ENCODE results near the gene RARA. TPM values are rescaled to one million over a fixed set of nuclear protein-coding genes. Genes with fewer than 3 reads are reported as not detected.

Gene RARA
- total RNA-seq, 1 experiment from 2014 or later = 8.9 TPM

DNA sequence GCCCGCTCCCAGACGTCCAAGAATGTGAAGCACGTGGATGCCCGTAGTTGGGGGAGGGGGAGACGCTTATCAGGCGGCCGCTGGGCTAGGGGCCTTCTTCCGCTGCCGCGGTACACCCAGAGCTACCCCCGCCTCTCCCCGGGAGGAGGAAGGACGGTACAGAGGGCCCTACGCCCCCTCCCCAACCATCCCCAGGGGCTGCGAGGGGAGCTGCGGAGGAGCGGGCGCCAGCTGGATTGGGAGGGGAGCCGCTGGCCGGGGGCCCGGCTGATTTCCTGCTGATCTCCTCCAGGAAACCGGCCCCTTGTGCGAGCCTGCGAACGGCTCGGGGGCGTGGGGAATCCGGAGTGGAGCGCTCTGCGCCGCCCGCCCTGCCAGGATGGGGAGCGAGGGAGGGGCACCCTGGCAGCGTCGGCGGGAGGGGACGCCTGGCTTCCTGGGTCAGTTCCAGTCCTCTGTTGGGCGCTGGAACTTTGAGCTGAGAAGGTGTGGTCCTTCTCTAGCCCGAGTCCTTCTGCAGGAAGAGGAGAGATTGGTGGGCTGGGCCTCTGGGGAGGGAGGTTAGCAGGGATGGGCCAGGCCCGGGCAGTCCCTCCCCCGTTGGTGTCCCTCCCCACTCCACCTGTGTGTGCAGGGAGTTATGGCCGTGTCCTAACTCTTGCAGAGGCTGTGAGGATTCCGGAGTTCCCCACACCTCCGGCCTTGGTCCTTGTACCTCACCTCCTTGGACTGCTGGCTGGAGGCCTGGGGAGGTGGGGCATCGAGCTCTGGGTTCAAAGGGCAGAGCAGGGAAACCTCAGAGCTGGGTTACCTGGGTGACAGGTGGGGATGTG is 36.4 kb downstream of the RARA start:
- H3K36me3 ChIP-seq = peaks cover 36% of the 10 kb centered on the region
- H3K9me3 ChIP-seq = no peaks in the 10 kb centered on the region
- no peak overlapping the region for H3K4me3 ChIP-seq
- H3K27me3 ChIP-seq = no peaks in the 10 kb centered on the region
- peak; percentile 69 for DNase-seq

- Histone ChIP-seq H3K4me3 (no peak overlapping the region), H3K9me3 (no peaks in the 10 kb centered on the region), H3K27me3 (no peaks in the 10 kb centered on the region), H3K36me3 (peaks cover 28% of the 10 kb centered on the region)
- DNase-seq = no peak
Measured at GRCh38 chr17:40345994-40346764, 37.2 kb downstream of the RARA start.

- Histone ChIP-seq H3K36me3 (peaks cover 30% of the 10 kb centered on the region), H3K27me3 (no peaks in the 10 kb centered on the region), H3K9me3 (no peaks in the 10 kb centered on the region), H3K4me3 (no peak overlapping the region)
- no peak for DNase-seq
Measured at GRCh38 chr17:40346765-40347158, 37.8 kb downstream of the RARA start.

GRCh38 chr17:40347319-40348135 is 38.5 kb downstream of the RARA start:
- H3K27me3 ChIP-seq = no peaks in the 10 kb centered on the region
- peaks cover 38% of the 10 kb centered on the region for H3K36me3 ChIP-seq
- no peak overlapping the region for H3K4me3 ChIP-seq
- DNase-seq = peak; percentile 66
- H3K9me3 ChIP-seq = no peaks in the 10 kb centered on the region

- Histone ChIP-seq H3K9me3 (no peaks in the 10 kb centered on the region), H3K27me3 (no peaks in the 10 kb centered on the region), H3K4me3 (no peak overlapping the region), H3K36me3 (peaks cover 40% of the 10 kb centered on the region)
- no peak for DNase-seq
Measured at GRCh38 chr17:40348136-40348504, 39.1 kb downstream of the RARA start.

GRCh38 chr17:40348562-40349476 is 39.8 kb downstream of the RARA start:
- Histone ChIP-seq H3K9me3 (no peaks in the 10 kb centered on the region), H3K27me3 (no peaks in the 10 kb centered on the region), H3K4me3 (no peak overlapping the region), H3K36me3 (peaks cover 43% of the 10 kb centered on the region)
- DNase-seq = peak; percentile 78

- Histone ChIP-seq H3K4me3 (no peak overlapping the region), H3K36me3 (peaks cover 50% of the 10 kb centered on the region), H3K9me3 (no peaks in the 10 kb centered on the region), H3K27me3 (no peaks in the 10 kb centered on the region)
- no peak for DNase-seq
Measured at GRCh38 chr17:40349477-40349894, 40.5 kb downstream of the RARA start.

- no peaks in the 10 kb centered on the region for H3K27me3 ChIP-seq
- H3K36me3 ChIP-seq = peaks cover 56% of the 10 kb centered on the region
- DNase-seq = no peak
- H3K9me3 ChIP-seq = no peaks in the 10 kb centered on the region
- H3K4me3 ChIP-seq = no peak overlapping the region
Measured at GRCh38 chr17:40349895-40350688, 41.1 kb downstream of the RARA start.

GRCh38 chr17:40350689-40351358 is 41.8 kb downstream of the RARA start:
- no peak overlapping the region for H3K4me3 ChIP-seq
- no peaks in the 10 kb centered on the region for H3K9me3 ChIP-seq
- H3K36me3 ChIP-seq = peaks cover 63% of the 10 kb centered on the region
- H3K27me3 ChIP-seq = no peaks in the 10 kb centered on the region
- DNase-seq = no peak

DNA sequence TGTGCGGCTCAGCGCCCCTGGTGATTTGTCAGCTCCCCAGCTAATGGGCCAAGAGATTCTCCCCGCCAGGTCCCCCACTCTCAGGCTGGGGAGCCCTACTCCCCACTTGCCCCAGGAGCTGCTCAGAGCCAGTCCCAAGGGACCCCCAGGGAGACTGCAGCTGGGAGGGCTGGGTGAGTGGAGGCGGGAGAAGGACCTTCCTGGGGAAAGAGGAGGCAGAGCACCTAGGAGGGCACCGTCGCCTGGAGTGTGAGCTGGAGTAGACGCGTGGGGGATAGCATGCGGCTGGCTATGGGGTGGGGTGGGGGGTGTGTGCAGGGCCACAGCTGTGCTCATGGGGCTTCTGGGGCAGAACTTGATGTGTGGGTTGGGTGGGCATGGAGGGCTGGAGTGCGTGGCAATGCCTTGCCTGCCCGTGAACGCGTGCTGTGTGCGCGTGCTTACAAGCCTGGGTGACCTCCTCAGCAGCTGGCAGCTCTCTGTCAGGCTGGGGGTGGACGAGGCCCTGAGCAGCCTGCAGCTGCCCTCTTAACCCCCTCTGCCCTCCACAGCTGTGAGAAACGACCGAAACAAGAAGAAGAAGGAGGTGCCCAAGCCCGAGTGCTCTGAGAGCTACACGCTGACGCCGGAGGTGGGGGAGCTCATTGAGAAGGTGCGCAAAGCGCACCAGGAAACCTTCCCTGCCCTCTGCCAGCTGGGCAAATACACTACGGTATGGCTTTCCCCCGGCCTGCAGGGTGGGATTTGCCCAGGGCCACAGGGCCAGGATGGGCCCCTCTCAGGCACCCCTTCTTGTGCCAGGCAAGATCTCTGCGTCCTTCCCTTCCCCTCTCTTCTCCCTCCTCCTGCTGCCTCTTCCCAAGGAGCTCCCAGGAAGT is 42.6 kb downstream of the RARA start:
- H3K27me3 ChIP-seq = no peaks in the 10 kb centered on the region
- no peak for DNase-seq
- peaks cover 66% of the 10 kb centered on the region for H3K36me3 ChIP-seq
- H3K4me3 ChIP-seq = no peak overlapping the region
- no peaks in the 10 kb centered on the region for H3K9me3 ChIP-seq

GRCh38 chr17:40352237-40352778 is 43.3 kb downstream of the RARA start:
- Histone ChIP-seq H3K27me3 (no peaks in the 10 kb centered on the region), H3K4me3 (no peak overlapping the region), H3K9me3 (no peaks in the 10 kb centered on the region), H3K36me3 (peaks cover 66% of the 10 kb centered on the region)
- DNase-seq = no peak

GRCh38 chr17:40352779-40353394 is 43.9 kb downstream of the RARA start:
- DNase-seq = no peak
- Histone ChIP-seq H3K4me3 (no peak overlapping the region), H3K36me3 (peaks cover 66% of the 10 kb centered on the region), H3K9me3 (no peaks in the 10 kb centered on the region), H3K27me3 (no peaks in the 10 kb centered on the region)

GRCh38 chr17:40354221-40355122 is 45.5 kb downstream of the RARA start:
- Histone ChIP-seq H3K9me3 (no peaks in the 10 kb centered on the region), H3K36me3 (peaks cover 52% of the 10 kb centered on the region), H3K27me3 (no peaks in the 10 kb centered on the region), H3K4me3 (no peak overlapping the region)
- DNase-seq = no peak
